Measurements from ENCODE around the gene CEL. TPM values are rescaled to one million over a fixed set of nuclear protein-coding genes. Genes with fewer than 3 reads are reported as not detected.

The CEL gene
- total RNA-seq, 1 experiment from 2014 or later: 3.6 TPM

DNA sequence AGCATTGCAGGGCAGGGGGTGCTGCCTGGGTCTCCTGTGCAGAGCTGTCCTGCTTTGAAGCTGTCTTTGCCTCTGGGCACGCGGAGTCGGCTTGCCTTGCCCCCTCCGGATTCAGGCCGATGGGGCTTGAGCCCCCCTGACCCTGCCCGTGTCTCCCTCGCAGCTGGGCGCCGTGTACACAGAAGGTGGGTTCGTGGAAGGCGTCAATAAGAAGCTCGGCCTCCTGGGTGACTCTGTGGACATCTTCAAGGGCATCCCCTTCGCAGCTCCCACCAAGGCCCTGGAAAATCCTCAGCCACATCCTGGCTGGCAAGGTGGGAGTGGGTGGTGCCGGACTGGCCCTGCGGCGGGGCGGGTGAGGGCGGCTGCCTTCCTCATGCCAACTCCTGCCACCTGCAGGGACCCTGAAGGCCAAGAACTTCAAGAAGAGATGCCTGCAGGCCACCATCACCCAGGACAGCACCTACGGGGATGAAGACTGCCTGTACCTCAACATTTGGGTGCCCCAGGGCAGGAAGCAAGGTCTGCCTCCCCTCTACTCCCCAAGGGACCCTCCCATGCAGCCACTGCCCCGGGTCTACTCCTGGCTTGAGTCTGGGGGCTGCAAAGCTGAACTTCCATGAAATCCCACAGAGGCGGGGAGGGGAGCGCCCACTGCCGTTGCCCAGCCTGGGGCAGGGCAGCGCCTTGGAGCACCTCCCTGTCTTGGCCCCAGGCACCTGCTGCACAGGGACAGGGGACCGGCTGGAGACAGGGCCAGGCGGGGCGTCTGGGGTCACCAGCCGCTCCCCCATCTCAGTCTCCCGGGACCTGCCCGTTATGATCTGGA is 2.7 kb downstream of the CEL start:
- no peaks in the 10 kb centered on the region for H3K27me3 Mint-ChIP-seq (ENCODE audit: low read depth)
- no peak overlapping the region for H3K4me3 Mint-ChIP-seq
- peaks cover 17 to 21% of the 10 kb centered on the region in 2 experiments for H3K4me1 Mint-ChIP-seq
- Histone ChIP-seq H3T11ph (ENCODE audit: low read length) (no peak overlapping the region), H4K8ac (replicated peaks; ENCODE audit: insufficient read length, low read depth, low read length) (no peak overlapping the region), H3K79me1 (ENCODE audit: insufficient read depth, low read depth, low read length, poor library complexity, severe bottlenecking) (no peaks in the 10 kb centered on the region), H3K4ac (ENCODE audit: low read depth, low read length) (no peak overlapping the region), H2BK120ac (ENCODE audit: low read depth, low read length, poor library complexity, severe bottlenecking) (no peak overlapping the region), H3K23me2 (ENCODE audit: insufficient read length, low read depth, low read length, poor library complexity, severe bottlenecking) (no peaks in the 10 kb centered on the region), H3K4me1 (ENCODE audit: insufficient read depth, low read length) (peaks cover 2% of the 10 kb centered on the region; the same call in 1 of the 2 replicates), H3K56ac (ENCODE audit: insufficient read length, low read depth, low read length) (no peak overlapping the region), H2BK12ac (ENCODE audit: insufficient read length, low read depth, low read length) (no peak overlapping the region), H2AFZ (ENCODE audit: low read length) (no peak overlapping the region), H2BK15ac (ENCODE audit: low read depth, low read length) (no peak overlapping the region), H2BK5ac (ENCODE audit: insufficient read length, low read length) (no peak overlapping the region), H3K27ac (ENCODE audit: insufficient read length, low read depth, low read length) (no peak overlapping the region), H3K14ac (ENCODE audit: insufficient read depth, low read length) (no peak overlapping the region; the same call in 1 of the 2 replicates), H3K79me2 (ENCODE audit: insufficient read depth, low read length) (no peaks in the 10 kb centered on the region), H2BK20ac (ENCODE audit: low read depth, low read length, poor library complexity, severe bottlenecking) (no peak overlapping the region), H3K9ac (ENCODE audit: extremely low read depth, insufficient read length, low read length) (no peak overlapping the region), H3K4me2 (ENCODE audit: insufficient read depth, insufficient read length, low read length) (no peak overlapping the region), H3K23ac (ENCODE audit: insufficient read length, low read depth, low read length) (no peak overlapping the region), H3K18ac (ENCODE audit: insufficient read length, low read depth, low read length) (no peak overlapping the region), H2AK5ac (ENCODE audit: insufficient read length, low read length) (no peak overlapping the region), H3K9me3 (ENCODE audit: control insufficient read depth, low read depth, low read length) (no peaks in the 10 kb centered on the region), H4K5ac (ENCODE audit: insufficient read length, low read depth, low read length) (no peak overlapping the region), H4K20me1 (ENCODE audit: control insufficient read depth, insufficient read depth, insufficient read length) (peaks cover 3% of the 10 kb centered on the region), H3K27me3 (ENCODE audit: insufficient read depth, low read length) (no peaks in the 10 kb centered on the region), H4K91ac (ENCODE audit: insufficient read length, low read depth, low read length) (no peak overlapping the region)
- no peak for TF ChIP-seq CTCF (conservative IDR thresholded peaks at IDR 0.05)
- no CpG with 5 or more reads among the region's 30 CpGs for WGBS (ENCODE audit: extremely low coverage, insufficient read length, low lambda C conversion rate)
- H3K36me3 Mint-ChIP-seq (ENCODE audit: insufficient read depth in 1 of 3, low read depth in 3 of 3): peaks cover 0 to 2% (median 0%) of the 10 kb centered on the region in 3 experiments; a peak in 1 of 7 replicates
- no peaks in the 10 kb centered on the region for H3K9me3 Mint-ChIP-seq
- no peak overlapping the region for H3K27ac Mint-ChIP-seq
- no peak for DNase-seq
